ENCODE measurements around the gene CYP2C9. TPM values are rescaled to one million over a fixed set of nuclear protein-coding genes. Genes with fewer than 3 reads are reported as not detected.
"Not testable (repeated sequence)": the region's sequence is repeated elsewhere in the genome, so short reads cannot be mapped to it uniquely, and the experiment has no call there.

Gene CYP2C9
- 1 to 10 TPM; 1.3 to 3.9 (median 1.3) TPM for total RNA-seq
- long read RNA-seq, donor 1, result 0 reads
- long read RNA-seq, donor 2, result 0 reads

- H3K4me1 ChIP-seq (ENCODE audit: low read depth), result no peaks in the 10 kb centered on the region
- ATAC-seq (no peak), DNase-seq (no peak)
- peaks cover 14% of the 10 kb centered on the region for H3K9me3 ChIP-seq
- TF ChIP-seq CTCF (IDR thresholded peaks at IDR 0.05), result no peak
- intact Hi-C loops (cut with DNase I, micrococcal nuclease), result no loop called here
- H3K4me3 ChIP-seq, result no peak within 1 kb of the TSS
- no peaks in the 10 kb centered on the region for H3K36me3 ChIP-seq (ENCODE audit: low read depth)
Measured at GRCh38 chr10:94938383-94938782, at the start of gene CYP2C9. Gene CYP2C9 (plus strand): TSS chr10:94938658. CDS start chr10:94938683, 25 bp downstream.

- TF ChIP-seq CTCF (IDR thresholded peaks at IDR 0.05), result no peak
Measured at GRCh38 chr10:94889123-94889522, 49.3 kb upstream of the CYP2C9 start.

GRCh38 chr10:94890264-94891022 lies 48.0 kb upstream of the CYP2C9 start:
- H3K4me3 ChIP-seq, result no peak overlapping the region
- no peak for DNase-seq
- intact Hi-C loops (cut with DNase I, micrococcal nuclease), result no loop called here
- H3K4me1 ChIP-seq (ENCODE audit: low read depth), result no peaks in the 10 kb centered on the region
- no peak for ATAC-seq
- no peaks in the 10 kb centered on the region for H3K36me3 ChIP-seq (ENCODE audit: low read depth)
- no peaks in the 10 kb centered on the region for H3K9me3 ChIP-seq
- no peak for TF ChIP-seq CTCF (IDR thresholded peaks at IDR 0.05)

More at GRCh38 chr10:94889123-94889522, 49.3 kb upstream of the CYP2C9 start:
- intact Hi-C loops (cut with DNase I, micrococcal nuclease), result no loop called here
- no peak overlapping the region for H3K4me3 ChIP-seq
- no peaks in the 10 kb centered on the region for H3K36me3 ChIP-seq (ENCODE audit: low read depth)
- DNase-seq, result no peak
- H3K9me3 ChIP-seq, result no peaks in the 10 kb centered on the region
- no peak for ATAC-seq
- no peaks in the 10 kb centered on the region for H3K4me1 ChIP-seq (ENCODE audit: low read depth)

GRCh38 chr10:94898414-94898813 lies 40.0 kb upstream of the CYP2C9 start:
- intact Hi-C loops (cut with DNase I, micrococcal nuclease), result not testable (repeated sequence)

GRCh38 chr10:94902080-94902479 lies 36.4 kb upstream of the CYP2C9 start:
- Histone ChIP-seq H3K9me3 (peaks cover 7% of the 10 kb centered on the region), H3K4me3 (no peak overlapping the region), H3K4me1 (ENCODE audit: low read depth) (peaks cover 3% of the 10 kb centered on the region), H3K36me3 (ENCODE audit: low read depth) (no peaks in the 10 kb centered on the region)
- ATAC-seq (no peak), DNase-seq (no peak)
- no peak for TF ChIP-seq CTCF (IDR thresholded peaks at IDR 0.05)
- intact Hi-C loops (cut with DNase I, micrococcal nuclease), result no loop called here

More at GRCh38 chr10:94898414-94898813, 40.0 kb upstream of the CYP2C9 start:
- not testable (repeated sequence) for H3K4me3 ChIP-seq; DNase-seq; ATAC-seq; H3K36me3 ChIP-seq (ENCODE audit: low read depth); H3K4me1 ChIP-seq (ENCODE audit: low read depth); H3K9me3 ChIP-seq

- Histone ChIP-seq H3K4me3 (no peak overlapping the region), H3K9me3 (peaks cover 11% of the 10 kb centered on the region), H3K4me1 (ENCODE audit: low read depth) (peaks cover 3% of the 10 kb centered on the region), H3K36me3 (ENCODE audit: low read depth) (no peaks in the 10 kb centered on the region)
- no peak for TF ChIP-seq CTCF (IDR thresholded peaks at IDR 0.05)
- ATAC-seq, result peak; percentile 98
- intact Hi-C loops (cut with DNase I, micrococcal nuclease), result no loop called here
- peak in 1 of 3 donors; percentile 17 for DNase-seq
Measured at GRCh38 chr10:94902570-94902969, 35.9 kb upstream of the CYP2C9 start.

- H3K4me3 ChIP-seq; ATAC-seq; intact Hi-C loops (cut with DNase I, micrococcal nuclease); H3K4me1 ChIP-seq (ENCODE audit: low read depth); H3K36me3 ChIP-seq (ENCODE audit: low read depth); DNase-seq: not testable (repeated sequence)
- peaks cover 17% of the 10 kb centered on the region for H3K9me3 ChIP-seq
Measured at GRCh38 chr10:94904506-94905148, 33.8 kb upstream of the CYP2C9 start.

Data from mucosa of descending colon (tissue), 3 donors.